ENCODE data around the gene WNT6. TPM values are rescaled to one million over a fixed set of nuclear protein-coding genes. Genes with fewer than 3 reads are reported as not detected.

WNT6 gene
- total and polyA plus RNA-seq, 8 donors: 0.07 TPM; not detected in 7

GRCh38 chr2:218878486-218878885 lies 18.9 kb downstream of the WNT6 start:
- H3K9me3 ChIP-seq: no peaks in the 10 kb centered on the region
- no peak for TF ChIP-seq CTCF (IDR thresholded peaks at IDR 0.05)
- no peaks in the 10 kb centered on the region for H3K36me3 ChIP-seq
- no peak overlapping the region for H3K27ac ChIP-seq
- H3K4me1 ChIP-seq: peaks cover 9 to 26% of the 10 kb centered on the region in 2 donors
- no peak overlapping the region for H3K4me3 ChIP-seq
- intact Hi-C loops (cut with DNase I): no loop called here
- peaks cover 63 to 100% of the 10 kb centered on the region in 2 donors for H3K27me3 ChIP-seq
- no peak for DNase-seq
- no peak for ATAC-seq

GRCh38 chr2:218878926-218879761 lies 19.5 kb downstream of the WNT6 start:
- no peak for TF ChIP-seq CTCF (IDR thresholded peaks at IDR 0.05)
- Histone ChIP-seq H3K27ac (no peak overlapping the region), H3K27me3 (peaks cover 59 to 100% of the 10 kb centered on the region in 2 donors), H3K4me3 (no peak overlapping the region), H3K4me1 (peaks cover 9 to 30% of the 10 kb centered on the region in 2 donors), H3K9me3 (no peaks in the 10 kb centered on the region), H3K36me3 (no peaks in the 10 kb centered on the region)
- DNase-seq: peak in 1 of 4 donors; percentile 41
- ATAC-seq: no peak
- intact Hi-C loops (cut with DNase I): no loop called here

GRCh38 chr2:218879776-218880101 lies 20.1 kb downstream of the WNT6 start:
- no peak for TF ChIP-seq CTCF (IDR thresholded peaks at IDR 0.05)
- Histone ChIP-seq H3K27me3 (peaks cover 53 to 100% of the 10 kb centered on the region in 2 donors), H3K4me1 (peaks cover 9 to 30% of the 10 kb centered on the region in 2 donors), H3K9me3 (no peaks in the 10 kb centered on the region), H3K27ac (no peak overlapping the region), H3K4me3 (peak overlapping the region in 1 of 2 donors; percentile 9), H3K36me3 (no peaks in the 10 kb centered on the region)
- intact Hi-C loops (cut with DNase I): no loop called here
- DNase-seq (no peak), ATAC-seq (no peak)

- TF ChIP-seq CTCF (IDR thresholded peaks at IDR 0.05): no peak
- intact Hi-C loops (cut with DNase I): no loop called here
- Histone ChIP-seq H3K36me3 (no peaks in the 10 kb centered on the region), H3K4me3 (peak within 1 kb of the TSS in 1 of 2 donors; percentile 9), H3K27ac (no peak within 1 kb of the TSS), H3K4me1 (peaks cover 9 to 30% of the 10 kb centered on the region in 2 donors), H3K9me3 (no peaks in the 10 kb centered on the region), H3K27me3 (peaks cover 51 to 100% of the 10 kb centered on the region in 2 donors)
- DNase-seq: peak in 1 of 4 donors; percentile 68
- peak; percentile 31 for ATAC-seq
Observed at GRCh38 chr2:218880102-218880858, 20.7 kb downstream of the WNT6 start, which contains the start of gene WNT10A. WNT10A (plus strand) TSS chr2:218880852; CDS start chr2:218880996, 144 bp downstream.
